ENCODE data around the gene RPGR. TPM values are rescaled to one million over a fixed set of nuclear protein-coding genes. Genes with fewer than 3 reads are reported as not detected.

The RPGR gene
- total RNA-seq, 1 donor: 8.0 TPM

- DNase-seq (ENCODE audit: insufficient read length, low spot score, missing footprints): no peak
- Histone ChIP-seq H3K4me2 (ENCODE audit: insufficient read depth, low read length) (no peak overlapping the region), H3K4me1 (ENCODE audit: insufficient read depth, low read length) (peaks cover 19% of the 10 kb centered on the region), H2AFZ (ENCODE audit: low read length) (no peak overlapping the region), H3K27me3 (ENCODE audit: insufficient read depth, low read length) (no peaks in the 10 kb centered on the region), H3K4me3 (ENCODE audit: insufficient read depth, low read length) (no peak overlapping the region), H3K36me3 (ENCODE audit: insufficient read depth, low read length) (no peaks in the 10 kb centered on the region), H3K79me2 (ENCODE audit: insufficient read depth, low read length) (no peaks in the 10 kb centered on the region), H4K20me1 (ENCODE audit: insufficient read depth, low read length) (no peaks in the 10 kb centered on the region), H3K9me3 (ENCODE audit: low read depth, low read length) (no peaks in the 10 kb centered on the region), H3K27ac (ENCODE audit: low read depth, low read length) (no peak overlapping the region)
- no peak for TF ChIP-seq CTCF (IDR thresholded peaks at IDR 0.05; ENCODE audit: extremely low read depth, low read depth, low read length)
These were observed 15.6 kb downstream of the RPGR start for GRCh38 chrX:38311743-38312142.

- Histone ChIP-seq H4K20me1 (ENCODE audit: insufficient read depth, low read length) (no peaks in the 10 kb centered on the region), H3K27ac (ENCODE audit: low read depth, low read length) (no peak overlapping the region), H3K79me2 (ENCODE audit: insufficient read depth, low read length) (no peaks in the 10 kb centered on the region), H3K27me3 (ENCODE audit: insufficient read depth, low read length) (no peaks in the 10 kb centered on the region), H3K4me1 (ENCODE audit: insufficient read depth, low read length) (no peaks in the 10 kb centered on the region), H3K4me3 (ENCODE audit: insufficient read depth, low read length) (no peak overlapping the region), H3K9me3 (ENCODE audit: low read depth, low read length) (no peaks in the 10 kb centered on the region), H3K4me2 (ENCODE audit: insufficient read depth, low read length) (no peak overlapping the region), H2AFZ (ENCODE audit: low read length) (no peak overlapping the region), H3K36me3 (ENCODE audit: insufficient read depth, low read length) (no peaks in the 10 kb centered on the region)
- no peak for TF ChIP-seq CTCF (IDR thresholded peaks at IDR 0.05; ENCODE audit: extremely low read depth, low read depth, low read length)
- no peak for DNase-seq (ENCODE audit: insufficient read length, low spot score, missing footprints)
These were observed 21.3 kb downstream of the RPGR start for GRCh38 chrX:38305971-38306370.

GRCh38 chrX:38304010-38304409 lies 23.3 kb downstream of the RPGR start:
- Histone ChIP-seq H4K20me1 (ENCODE audit: insufficient read depth, low read length) (no peaks in the 10 kb centered on the region), H3K4me2 (ENCODE audit: insufficient read depth, low read length) (no peak overlapping the region), H3K4me3 (ENCODE audit: insufficient read depth, low read length) (no peak overlapping the region), H3K36me3 (ENCODE audit: insufficient read depth, low read length) (no peaks in the 10 kb centered on the region), H3K27me3 (ENCODE audit: insufficient read depth, low read length) (no peaks in the 10 kb centered on the region), H2AFZ (ENCODE audit: low read length) (no peak overlapping the region), H3K4me1 (ENCODE audit: insufficient read depth, low read length) (no peaks in the 10 kb centered on the region), H3K27ac (ENCODE audit: low read depth, low read length) (no peak overlapping the region), H3K79me2 (ENCODE audit: insufficient read depth, low read length) (no peaks in the 10 kb centered on the region), H3K9me3 (ENCODE audit: low read depth, low read length) (no peaks in the 10 kb centered on the region)
- TF ChIP-seq CTCF (IDR thresholded peaks at IDR 0.05; ENCODE audit: extremely low read depth, low read depth, low read length): peak; percentile 41
- no peak for DNase-seq (ENCODE audit: insufficient read length, low spot score, missing footprints)

- TF ChIP-seq CTCF (IDR thresholded peaks at IDR 0.05; ENCODE audit: extremely low read depth, low read depth, low read length): peak; percentile 17
- Histone ChIP-seq H2AFZ (ENCODE audit: low read length) (no peak overlapping the region), H3K4me2 (ENCODE audit: insufficient read depth, low read length) (no peak overlapping the region), H3K27me3 (ENCODE audit: insufficient read depth, low read length) (no peaks in the 10 kb centered on the region), H3K4me3 (ENCODE audit: insufficient read depth, low read length) (no peak overlapping the region), H3K79me2 (ENCODE audit: insufficient read depth, low read length) (no peaks in the 10 kb centered on the region), H3K9me3 (ENCODE audit: low read depth, low read length) (no peaks in the 10 kb centered on the region), H3K4me1 (ENCODE audit: insufficient read depth, low read length) (no peaks in the 10 kb centered on the region), H3K36me3 (ENCODE audit: insufficient read depth, low read length) (no peaks in the 10 kb centered on the region), H3K27ac (ENCODE audit: low read depth, low read length) (no peak overlapping the region), H4K20me1 (ENCODE audit: insufficient read depth, low read length) (no peaks in the 10 kb centered on the region)
- DNase-seq (ENCODE audit: insufficient read length, low spot score, missing footprints): no peak
These were observed 33.6 kb downstream of the RPGR start for GRCh38 chrX:38293741-38294140.

All from osteoblast (primary cell).